ENCODE data around the gene LYRM7. TPM values are rescaled to one million over a fixed set of nuclear protein-coding genes. Genes with fewer than 3 reads are reported as not detected.

Gene LYRM7
- total RNA-seq, 3 donors from 2014 or later: 5.9 to 20.3 (median 15.8) TPM

DNA sequence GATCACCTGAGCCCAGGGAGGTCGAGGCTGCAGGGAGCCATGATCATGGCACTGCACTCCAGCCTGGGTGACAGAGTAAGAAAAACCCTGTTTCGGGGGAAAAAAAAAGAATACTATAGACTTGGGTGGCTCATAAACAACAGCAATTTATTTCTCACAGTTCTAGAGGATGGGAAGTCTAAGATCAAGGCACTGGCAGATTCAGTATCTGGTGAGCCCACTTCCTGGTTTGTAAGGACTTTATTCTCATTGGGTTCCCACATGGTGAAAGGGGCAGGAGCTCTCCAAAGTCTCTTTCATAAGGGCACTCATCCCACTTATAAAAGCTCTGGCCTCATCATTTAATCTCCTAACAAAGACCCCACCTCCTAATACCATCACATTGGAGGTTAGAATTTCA, 14.4 kb upstream of the LYRM7 start:
- no peak overlapping the region for H3K4me3 ChIP-seq
- H3K36me3 ChIP-seq: no peaks in the 10 kb centered on the region
- H3K27ac ChIP-seq: no peak overlapping the region
- H3K4me1 ChIP-seq: no peaks in the 10 kb centered on the region
- no peak for DNase-seq (ENCODE audit: low spot score in 2 of 2)
- TF ChIP-seq, protein P1, sequence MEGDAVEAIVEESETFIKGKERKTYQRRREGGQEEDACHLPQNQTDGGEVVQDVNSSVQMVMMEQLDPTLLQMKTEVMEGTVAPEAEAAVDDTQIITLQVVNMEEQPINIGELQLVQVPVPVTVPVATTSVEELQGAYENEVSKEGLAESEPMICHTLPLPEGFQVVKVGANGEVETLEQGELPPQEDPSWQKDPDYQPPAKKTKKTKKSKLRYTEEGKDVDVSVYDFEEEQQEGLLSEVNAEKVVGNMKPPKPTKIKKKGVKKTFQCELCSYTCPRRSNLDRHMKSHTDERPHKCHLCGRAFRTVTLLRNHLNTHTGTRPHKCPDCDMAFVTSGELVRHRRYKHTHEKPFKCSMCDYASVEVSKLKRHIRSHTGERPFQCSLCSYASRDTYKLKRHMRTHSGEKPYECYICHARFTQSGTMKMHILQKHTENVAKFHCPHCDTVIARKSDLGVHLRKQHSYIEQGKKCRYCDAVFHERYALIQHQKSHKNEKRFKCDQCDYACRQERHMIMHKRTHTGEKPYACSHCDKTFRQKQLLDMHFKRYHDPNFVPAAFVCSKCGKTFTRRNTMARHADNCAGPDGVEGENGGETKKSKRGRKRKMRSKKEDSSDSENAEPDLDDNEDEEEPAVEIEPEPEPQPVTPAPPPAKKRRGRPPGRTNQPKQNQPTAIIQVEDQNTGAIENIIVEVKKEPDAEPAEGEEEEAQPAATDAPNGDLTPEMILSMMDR (IDR thresholded peaks at IDR 0.05): no peak
- TF ChIP-seq POLR2A (IDR thresholded peaks at IDR 0.05) (no peak), POLR2AphosphoS5 (IDR thresholded peaks at IDR 0.05) (no peak)
- intact Hi-C loops (cut with DNase I; ENCODE audit: low total_unique reads): no loop called here
- no peaks in the 10 kb centered on the region for H3K27me3 ChIP-seq
- H3K9me3 ChIP-seq: no peaks in the 10 kb centered on the region

DNA sequence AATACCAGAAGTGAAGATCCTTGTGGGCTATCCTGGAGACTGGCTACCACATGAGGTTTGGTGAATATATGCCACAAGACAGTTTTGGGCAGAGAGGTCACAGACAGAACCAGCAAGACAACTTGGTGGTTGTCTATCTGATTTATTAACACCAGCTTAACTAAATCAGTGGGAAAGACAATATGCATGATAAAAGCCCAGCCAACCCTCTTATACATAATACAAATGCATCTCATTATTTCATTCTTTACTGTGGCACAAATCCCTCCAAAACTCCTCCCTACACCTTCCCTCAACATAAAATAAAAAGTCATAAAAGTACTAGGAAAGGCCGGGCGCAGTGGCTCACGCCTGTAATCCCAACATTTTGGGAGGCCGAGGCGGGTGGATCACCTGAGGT, 13.8 kb upstream of the LYRM7 start:
- H3K36me3 ChIP-seq: no peaks in the 10 kb centered on the region
- intact Hi-C loops (cut with DNase I; ENCODE audit: low total_unique reads): no loop called here
- no peak for DNase-seq (ENCODE audit: low spot score in 2 of 2)

DNA sequence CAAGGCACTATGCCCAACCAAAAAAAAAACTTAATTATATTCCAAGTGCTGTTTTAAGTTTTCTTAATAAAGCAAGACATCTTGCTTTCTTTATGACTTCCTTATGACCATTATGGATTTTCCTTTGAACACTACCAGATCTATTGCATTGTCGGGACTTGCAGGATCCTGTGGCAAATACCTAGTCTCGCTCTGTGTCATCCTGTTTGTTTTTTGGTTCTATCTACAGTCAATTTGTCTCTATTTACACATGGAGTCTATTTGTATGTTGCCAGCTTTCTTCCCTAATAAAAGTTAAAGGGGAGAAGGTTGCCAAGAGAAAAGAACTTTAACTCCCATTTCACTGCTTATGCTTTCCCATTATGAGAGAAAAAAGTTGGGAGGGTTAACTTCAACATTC, 10.6 kb upstream of the LYRM7 start:
- H3K27me3 ChIP-seq: no peaks in the 10 kb centered on the region
- H3K4me3 ChIP-seq: no peak overlapping the region
- intact Hi-C loops (cut with DNase I; ENCODE audit: low total_unique reads): no loop called here
- no peaks in the 10 kb centered on the region for H3K4me1 ChIP-seq
- H3K36me3 ChIP-seq: no peaks in the 10 kb centered on the region
- H3K9me3 ChIP-seq: no peaks in the 10 kb centered on the region
- TF ChIP-seq POLR2AphosphoS5 (IDR thresholded peaks at IDR 0.05) (no peak), POLR2A (IDR thresholded peaks at IDR 0.05) (no peak)
- TF ChIP-seq, protein P1 (IDR thresholded peaks at IDR 0.05): no peak
- DNase-seq (ENCODE audit: low spot score in 2 of 2): no peak
- no peak overlapping the region for H3K27ac ChIP-seq

More for the DNA sequence above, 13.8 kb upstream of the LYRM7 start:
- no peak for TF ChIP-seq POLR2AphosphoS5 (IDR thresholded peaks at IDR 0.05)
- no peak for TF ChIP-seq POLR2A (IDR thresholded peaks at IDR 0.05)
- TF ChIP-seq, protein P1 (IDR thresholded peaks at IDR 0.05): no peak
- H3K27me3 ChIP-seq: no peaks in the 10 kb centered on the region
- no peak overlapping the region for H3K27ac ChIP-seq
- H3K9me3 ChIP-seq: no peaks in the 10 kb centered on the region
- H3K4me1 ChIP-seq: no peaks in the 10 kb centered on the region
- H3K4me3 ChIP-seq: no peak overlapping the region

DNA sequence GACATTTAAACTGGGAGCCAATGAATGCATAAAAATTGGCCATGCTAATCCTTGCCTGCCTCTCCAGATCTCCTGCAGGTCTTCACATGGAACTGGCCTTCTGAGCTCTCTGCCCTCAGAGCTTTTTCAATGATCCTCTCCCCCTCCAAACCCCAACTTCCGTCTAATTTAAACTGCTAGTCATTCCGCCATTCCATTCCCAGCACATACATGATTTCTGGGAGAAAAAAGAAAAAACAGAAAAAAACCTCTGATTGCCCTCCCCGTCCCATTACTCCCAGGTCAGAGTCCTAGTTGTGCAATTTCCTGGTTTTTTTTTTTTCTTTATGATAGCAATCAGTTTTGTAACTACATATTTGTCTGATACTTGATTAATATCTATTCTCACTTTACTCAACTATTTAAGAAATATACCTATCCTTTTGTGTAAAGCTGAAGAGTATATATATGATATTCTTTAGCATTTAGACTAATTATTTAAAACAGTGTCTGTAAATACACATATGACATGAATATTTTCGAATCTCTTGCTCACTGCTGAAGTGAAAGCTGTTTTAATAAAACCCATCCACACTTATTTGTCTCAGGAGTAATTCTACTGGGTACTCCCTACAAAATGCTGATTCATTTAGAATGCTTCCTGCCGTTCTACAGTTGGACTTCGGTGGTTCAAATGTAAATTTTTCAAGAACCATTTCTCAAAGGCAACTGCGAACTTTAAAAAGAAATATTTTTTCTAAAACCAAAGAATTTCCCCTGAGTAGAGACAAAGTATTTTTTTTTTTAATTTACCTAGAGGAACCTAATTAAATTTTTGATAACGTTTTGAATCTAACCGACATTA, 7.2 kb upstream of the LYRM7 start:
- Histone ChIP-seq H3K4me3 (peak overlapping the region; percentile 82 to 96 (median 89)), H3K9me3 (no peaks in the 10 kb centered on the region), H3K27me3 (no peaks in the 10 kb centered on the region), H3K36me3 (no peaks in the 10 kb centered on the region), H3K4me1 (no peaks in the 10 kb centered on the region), H3K27ac (peak overlapping the region; percentile 54 to 95)
- intact Hi-C loops (cut with DNase I; ENCODE audit: low total_unique reads): no loop called here
- no peak for TF ChIP-seq POLR2AphosphoS5 (IDR thresholded peaks at IDR 0.05)
- TF ChIP-seq, protein P1 (IDR thresholded peaks at IDR 0.05): no peak
- no peak for DNase-seq (ENCODE audit: low spot score in 2 of 2)

All from breast epithelium (tissue), 4 donors.